HepG2 (cell line): ENCODE data around the gene NTMT1. TPM values are rescaled to one million over a fixed set of nuclear protein-coding genes. Genes with fewer than 3 reads are reported as not detected.

Source experiments
- ATAC-seq: fragments of 200-7000 bp; cut with Tn5 transposase; 3 replicates; pipeline ENCODE4 v1.9.1; 2020; ENCODE audit warnings: mild to moderate bottlenecking, moderate library complexity
- BruUV-seq: library from RNA; stranded (reverse); fragments of 400-500 nt; replicated peaks from 2 replicates; lab custom pipeline; 2021; lab: Mats Ljungman, UMichigan
- CTCF ChIA-PET: fragments of 300-600 bp; formaldehyde crosslinking; extraction: SDS; loops from one replicate; lab custom pipeline; 2021; ENCODE audit warnings: low total read pairs, inconsistent platforms, low intra/inter-chr PET ratio; lab: Yijun Ruan, JAX
- POLR2A ChIA-PET: fragments of 350-600 bp; sonication (Branson Sonifier 250); formaldehyde crosslinking; loops from one replicate; lab custom pipeline; 2020; ENCODE audit warnings: antibody characterized with exemption, inconsistent platforms; lab: Yijun Ruan, JAX
- DNase-seq: peaks from one replicate; pipeline ENCODE4 v3.0.0-alpha.2; 2015; ENCODE audit warnings: low spot score
- FAIRE-seq: peaks from 3 replicates; lab custom pipeline; 2011; peaks lifted over from hg19 to GRCh38; lab: Jason Lieb, UNC
- H2AFZ ChIP-seq: one replicate; pipeline ENCODE4 v1.6.1; 2011; ENCODE audit warnings: low read length, inconsistent platforms
- H3K27ac ChIP-seq: fragments of 300-600 bp; 3 replicates; pipeline ENCODE4 v1.8.0; 2011; ENCODE audit warnings: mixed run types, mild to moderate bottlenecking, mixed read lengths, low read length, inconsistent platforms; ENCODE audit not compliant: insufficient read depth; ENCODE audit errors: extremely low read length
- H3K27me3 ChIP-seq, 2 experiments: fragments of 200-600 bp in 1 of 2; 2 replicates in 1 of 2; 3 replicates in 1 of 2; pipeline versions ENCODE4 v1.6.0 to v1.8.0; 2011; ENCODE audit warnings: low read length in 2 of 2, mild to moderate bottlenecking in 2 of 2, moderate library complexity in 2 of 2, inconsistent platforms in 1 of 2; ENCODE audit not compliant: insufficient read depth in 2 of 2, control insufficient read depth in 1 of 2
- H3K36me3 ChIP-seq, 2 experiments: fragments of 200-600 bp in 1 of 2; replicated peaks in 1 of 2; 2 replicates in 1 of 2; 3 replicates in 1 of 2; pipeline versions ENCODE4 v1.5.1 to v1.8.0; 2011; ENCODE audit warnings: low read length in 2 of 2, inconsistent platforms in 1 of 2; ENCODE audit not compliant: insufficient read depth in 2 of 2, control insufficient read depth in 1 of 2
- H3K4me1 ChIP-seq: 2 replicates; pipeline ENCODE4 v1.5.1; 2012; ENCODE audit warnings: low read length, inconsistent platforms; ENCODE audit not compliant: insufficient read depth
- H3K4me2 ChIP-seq: 2 replicates; pipeline ENCODE4 v1.6.0; 2011; ENCODE audit warnings: low read depth, low read length, inconsistent platforms
- H3K4me3 ChIP-seq, 3 experiments: fragments of 200-600 bp in 1 of 3; sonication (generic), shearing (Covaris generic) in 1 of 3; replicated peaks in 1 of 3; 2 replicates each; pipeline ENCODE4 v1.5.1; 2011 to 2016; ENCODE audit warnings: low read length in 3 of 3, inconsistent platforms in 2 of 3, low read depth in 2 of 3, mild to moderate bottlenecking in 2 of 3, control low read depth in 1 of 3, mixed read lengths in 1 of 3; ENCODE audit not compliant: insufficient read depth in 1 of 3
- H3K79me2 ChIP-seq: one replicate; pipeline ENCODE4 v1.6.1; 2011; ENCODE audit warnings: low read length, inconsistent platforms; ENCODE audit not compliant: insufficient read depth
- H3K9ac ChIP-seq: 2 replicates; pipeline ENCODE4 v1.6.0; 2011; ENCODE audit warnings: mild to moderate bottlenecking, low read depth, low read length, inconsistent platforms; ENCODE audit not compliant: insufficient read depth
- H3K9me3 ChIP-seq: 2 replicates; pipeline ENCODE4 v1.5.1; 2012; ENCODE audit warnings: mild to moderate bottlenecking, low read length
- H4K20me1 ChIP-seq: 2 replicates; pipeline ENCODE4 v1.6.0; 2011; ENCODE audit warnings: inconsistent platforms, mild to moderate bottlenecking, low read length, moderate library complexity; ENCODE audit not compliant: insufficient read depth
- ATF1 ChIP-seq: IDR thresholded peaks from 2 replicates; pipeline ENCODE4 v1.6.1; 2016; ENCODE audit warnings: mild to moderate bottlenecking, control low read depth
- FOSL1 ChIP-seq: sonication (generic); formaldehyde crosslinking; IDR thresholded peaks from 2 replicates; pipeline ENCODE4 v1.9.0; 2021; ENCODE audit warnings: missing genetic modification reagents, borderline replicate concordance
- GTF2F1 ChIP-seq: fragments of 150-350 bp; IDR thresholded peaks from 2 replicates; pipeline ENCODE4 v1.6.1; 2014; ENCODE audit warnings: low read length
- HCFC1 ChIP-seq: fragments of 150-350 bp; IDR thresholded peaks from 2 replicates; pipeline ENCODE4 v1.6.1; 2014; ENCODE audit warnings: low read depth, low read length
- HMG20A ChIP-seq: IDR thresholded peaks from 2 replicates; pipeline ENCODE4 v1.6.1; 2016; ENCODE audit warnings: borderline replicate concordance
- NFIB ChIP-seq: sonication (generic); formaldehyde crosslinking; IDR thresholded peaks from 2 replicates; pipeline ENCODE4 v1.9.0; 2021; ENCODE audit warnings: missing genetic modification reagents, mild to moderate bottlenecking, borderline replicate concordance
- POGZ ChIP-seq: sonication (generic); formaldehyde crosslinking; IDR thresholded peaks from 2 replicates; pipeline ENCODE4 v1.4.0; 2020; ENCODE audit warnings: mild to moderate bottlenecking, missing genetic modification reagents
- POLR2G ChIP-seq: fragments of 200-400 bp; formaldehyde crosslinking; IDR thresholded peaks from 2 replicates; pipeline ENCODE4 v1.6.1; 2018; ENCODE audit warnings: mild to moderate bottlenecking, low read depth, low read length, moderate library complexity
- TCF12 ChIP-seq, 2 experiments: fragments of 450-650 bp in 1 of 2; sonication (generic) in 1 of 2; formaldehyde crosslinking in 1 of 2; IDR thresholded peaks; 2 replicates each; pipeline versions ENCODE4 v1.6.1 to v1.8.0; 2017 to 2022; ENCODE audit warnings: antibody characterized with exemption in 1 of 2, mild to moderate bottlenecking in 1 of 2, missing genetic modification reagents in 1 of 2, moderate library complexity in 1 of 2
- ZFP36L1 ChIP-seq: sonication (generic); formaldehyde crosslinking; IDR thresholded peaks from 2 replicates; pipeline ENCODE4 v1.8.0; 2022; ENCODE audit warnings: mild to moderate bottlenecking, missing genetic modification reagents, moderate library complexity
- ZNF558 ChIP-seq: sonication (generic); formaldehyde crosslinking; IDR thresholded peaks from 2 replicates; pipeline ENCODE4 v1.9.0; 2022; ENCODE audit warnings: mild to moderate bottlenecking, missing genetic modification reagents, borderline replicate concordance
- ZNF607 ChIP-seq: sonication (generic); formaldehyde crosslinking; IDR thresholded peaks from 2 replicates; pipeline ENCODE4 v1.5.1; 2020; ENCODE audit warnings: missing genetic modification reagents, mild to moderate bottlenecking, borderline replicate concordance
- WGBS: methylation state at CpG from one replicate; pipeline ENCODE4 v1.1.6; 2017; ENCODE audit warnings: low lambda C conversion rate; 5-methylcytosine and 5-hydroxymethylcytosine counted together
- in situ Hi-C: cut with HindIII; loops from 2 replicates; pipeline ENCODE4 v1.10.0; 2017; ENCODE audit warnings: low pct_unique_long_range_greater_than_20kb; ENCODE audit not compliant: extremely low pct_ligation_motif_present
- intact Hi-C: fragments of 100-400 bp; cut with micrococcal nuclease; formaldehyde crosslinking; loops from one replicate; pipeline ENCODE4 v1.10.0; 2022; ENCODE audit not compliant: unreplicated experiment
- polyA plus RNA-seq, 8 experiments: library from polyadenylated mRNA; depleted of rRNA in 3 of 8; stranded (reverse) in 7 of 8; unstranded in 1 of 8; fragments of >200 nt; fragmentation: Illumina TruSeq in 4 of 8; extraction: Trizol in 4 of 8; gene quantifications; 2 replicates each; pipeline versions ENCODE4 v1.2.1 to v1.2.3, GENCODE V29; 2011 to 2016; ENCODE audit warnings: low read depth in 4 of 8, missing spikeins in 1 of 8, mixed read lengths in 1 of 8; ENCODE audit not compliant: insufficient read depth in 1 of 8
- total RNA-seq, 5 experiments: library from RNA; depleted of rRNA; stranded (reverse); fragments of >200 nt; fragmentation: Illumina TruSeq; extraction: Trizol; gene quantifications; 2 replicates each; pipeline ENCODE4 v1.2.3, GENCODE V29; 2016; ENCODE audit warnings: low read depth in 1 of 5
- TF ChIP-seq, protein P1 (sequence below): sonication (generic); formaldehyde crosslinking; IDR thresholded peaks from 2 replicates; pipeline ENCODE4 v1.5.1; 2020; ENCODE audit warnings: missing genetic modification reagents, mild to moderate bottlenecking, borderline replicate concordance
- TF ChIP-seq, protein P2 (sequence below): sonication (generic); formaldehyde crosslinking; IDR thresholded peaks from 2 replicates; pipeline ENCODE4 v1.4.0; 2020; ENCODE audit warnings: missing genetic modification reagents
- TF ChIP-seq, protein P3 (sequence below): sonication (generic); formaldehyde crosslinking; IDR thresholded peaks from 2 replicates; pipeline ENCODE4 v1.5.1; 2020; ENCODE audit warnings: mild to moderate bottlenecking, missing genetic modification reagents, moderate library complexity

NTMT1 gene
- total and polyA plus RNA-seq, 2 of the 13 experiments (the other 11 are each of a cell fraction or from before 2014, with no cell fraction given) = 49.1 to 53.8 TPM

DNA sequence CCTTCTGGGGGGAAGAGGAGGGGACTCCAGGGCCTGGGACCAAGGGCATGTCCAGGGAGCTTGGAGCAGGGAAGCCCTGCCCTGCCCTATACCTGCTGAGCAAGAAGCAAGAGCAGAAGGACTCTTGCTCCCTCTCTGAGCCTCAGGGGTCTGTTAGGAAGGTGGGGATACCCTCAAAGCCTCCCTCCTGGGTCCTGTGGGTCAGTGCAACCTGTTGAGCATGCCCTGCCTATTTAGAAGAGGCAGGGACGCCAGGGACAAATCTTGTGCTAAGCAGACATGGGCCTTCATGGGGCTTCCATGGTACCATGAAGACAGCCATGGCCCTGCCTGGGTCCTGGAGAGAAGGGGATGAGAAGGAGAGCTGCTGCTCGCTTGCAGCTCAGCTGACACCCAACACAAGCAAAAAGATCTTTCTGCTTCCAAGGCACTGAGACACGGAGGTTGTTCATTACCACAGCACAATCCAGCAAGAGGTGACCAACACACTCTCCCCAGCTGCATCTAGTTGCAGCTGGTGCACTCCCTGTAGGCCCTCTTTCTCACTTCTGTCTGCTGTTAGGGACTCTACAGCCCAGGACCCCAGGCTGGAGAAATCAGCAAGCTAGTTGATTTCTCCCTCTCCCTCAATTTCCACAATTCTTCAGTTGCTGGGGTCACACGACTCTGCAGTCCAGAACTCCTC, 44.3 kb upstream of the NTMT1 start (continued):
- TF ChIP-seq, protein P1, sequence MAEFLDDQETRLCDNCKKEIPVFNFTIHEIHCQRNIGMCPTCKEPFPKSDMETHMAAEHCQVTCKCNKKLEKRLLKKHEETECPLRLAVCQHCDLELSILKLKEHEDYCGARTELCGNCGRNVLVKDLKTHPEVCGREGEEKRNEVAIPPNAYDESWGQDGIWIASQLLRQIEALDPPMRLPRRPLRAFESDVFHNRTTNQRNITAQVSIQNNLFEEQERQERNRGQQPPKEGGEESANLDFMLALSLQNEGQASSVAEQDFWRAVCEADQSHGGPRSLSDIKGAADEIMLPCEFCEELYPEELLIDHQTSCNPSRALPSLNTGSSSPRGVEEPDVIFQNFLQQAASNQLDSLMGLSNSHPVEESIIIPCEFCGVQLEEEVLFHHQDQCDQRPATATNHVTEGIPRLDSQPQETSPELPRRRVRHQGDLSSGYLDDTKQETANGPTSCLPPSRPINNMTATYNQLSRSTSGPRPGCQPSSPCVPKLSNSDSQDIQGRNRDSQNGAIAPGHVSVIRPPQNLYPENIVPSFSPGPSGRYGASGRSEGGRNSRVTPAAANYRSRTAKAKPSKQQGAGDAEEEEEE (CRISPR knock-in tag) = no peak
- TF ChIP-seq POLR2G = peak; percentile 43; the same call in 1 of the 2 replicates
- TF ChIP-seq, protein P2, sequence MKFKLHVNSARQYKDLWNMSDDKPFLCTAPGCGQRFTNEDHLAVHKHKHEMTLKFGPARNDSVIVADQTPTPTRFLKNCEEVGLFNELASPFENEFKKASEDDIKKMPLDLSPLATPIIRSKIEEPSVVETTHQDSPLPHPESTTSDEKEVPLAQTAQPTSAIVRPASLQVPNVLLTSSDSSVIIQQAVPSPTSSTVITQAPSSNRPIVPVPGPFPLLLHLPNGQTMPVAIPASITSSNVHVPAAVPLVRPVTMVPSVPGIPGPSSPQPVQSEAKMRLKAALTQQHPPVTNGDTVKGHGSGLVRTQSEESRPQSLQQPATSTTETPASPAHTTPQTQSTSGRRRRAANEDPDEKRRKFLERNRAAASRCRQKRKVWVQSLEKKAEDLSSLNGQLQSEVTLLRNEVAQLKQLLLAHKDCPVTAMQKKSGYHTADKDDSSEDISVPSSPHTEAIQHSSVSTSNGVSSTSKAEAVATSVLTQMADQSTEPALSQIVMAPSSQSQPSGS (CRISPR knock-in tag) = no peak
- TF ChIP-seq TCF12 (IDR thresholded peaks at IDR 0.05) = no peak
- TF ChIP-seq TCF12 (CRISPR knock-in tag; IDR thresholded peaks at IDR 0.05) = no peak
- TF ChIP-seq HCFC1 = no peak
- no peak for TF ChIP-seq POGZ
- no peak for TF ChIP-seq GTF2F1

DNA sequence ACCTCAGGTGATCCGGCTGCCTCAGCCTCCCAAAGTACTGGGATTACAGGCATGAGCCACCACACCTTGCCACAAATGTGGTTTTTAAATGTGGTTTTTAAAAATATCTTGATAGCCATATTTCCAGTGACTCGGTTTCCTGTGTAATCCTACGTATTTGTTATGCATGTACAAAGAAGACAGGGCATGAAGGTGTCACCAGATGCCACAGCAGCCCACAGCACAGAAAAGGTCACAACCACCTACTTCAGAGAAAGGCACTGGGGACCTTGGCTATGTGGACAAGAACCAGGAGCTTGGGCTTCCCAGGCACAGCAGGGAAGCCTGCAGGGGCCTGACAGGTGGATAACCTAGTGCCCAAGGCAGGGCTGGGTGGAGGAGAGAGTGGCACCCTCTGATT, 43.1 kb upstream of the NTMT1 start:
- DNase-seq (no peak), ATAC-seq (no peak), FAIRE-seq (no peak)
- no peak overlapping the region for H3K4me3 ChIP-seq
- H3K4me1 ChIP-seq = peaks cover 75% of the 10 kb centered on the region
- no peak for TF ChIP-seq ZFP36L1 (CRISPR knock-in tag)
- TF ChIP-seq ZNF558 (CRISPR knock-in tag) = no peak
- TF ChIP-seq ZNF607 (CRISPR knock-in tag) = no peak
- no peak for TF ChIP-seq NFIB (CRISPR knock-in tag)
- no peak for TF ChIP-seq ATF1 (CRISPR knock-in tag)
- no peak for TF ChIP-seq HMG20A (CRISPR knock-in tag)
- TF ChIP-seq, protein P3, sequence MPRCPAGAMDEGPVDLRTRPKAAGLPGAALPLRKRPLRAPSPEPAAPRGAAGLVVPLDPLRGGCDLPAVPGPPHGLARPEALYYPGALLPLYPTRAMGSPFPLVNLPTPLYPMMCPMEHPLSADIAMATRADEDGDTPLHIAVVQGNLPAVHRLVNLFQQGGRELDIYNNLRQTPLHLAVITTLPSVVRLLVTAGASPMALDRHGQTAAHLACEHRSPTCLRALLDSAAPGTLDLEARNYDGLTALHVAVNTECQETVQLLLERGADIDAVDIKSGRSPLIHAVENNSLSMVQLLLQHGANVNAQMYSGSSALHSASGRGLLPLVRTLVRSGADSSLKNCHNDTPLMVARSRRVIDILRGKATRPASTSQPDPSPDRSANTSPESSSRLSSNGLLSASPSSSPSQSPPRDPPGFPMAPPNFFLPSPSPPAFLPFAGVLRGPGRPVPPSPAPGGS (CRISPR knock-in tag) = no peak
- TF ChIP-seq FOSL1 (CRISPR knock-in tag) = no peak
- no peaks in the 10 kb centered on the region for H3K36me3 ChIP-seq
- peaks cover 9% of the 10 kb centered on the region for H3K79me2 ChIP-seq
- no peaks in the 10 kb centered on the region for H4K20me1 ChIP-seq
- no peaks in the 10 kb centered on the region for H3K27me3 ChIP-seq
- no TSS peak for BruUV-seq
- H3K27ac ChIP-seq = peak overlapping the region; percentile 21
- WGBS = 93% methylated on average over 3 of the region's 3 CpGs
- POLR2A ChIA-PET = interaction anchor here (0.5 to 2.7 kb wide), 9 partner anchors 10 to 248 kb away, joined by 3 to 60 read pairs (median 8); no protein-coding TSS in a partner anchor
- H3K9me3 ChIP-seq = no peaks in the 10 kb centered on the region
- intact Hi-C loops = no loop called here
- CTCF ChIA-PET = no interaction called here
- no peak overlapping the region for H2AFZ ChIP-seq
- in situ Hi-C loops = no loop called here
- H3K9ac ChIP-seq = peak overlapping the region; percentile 23; the same call in 1 of the 2 replicates
- peak overlapping the region; percentile 57; the same call in 1 of the 2 replicates for H3K4me2 ChIP-seq
